Karpas-422 (cell line): ENCODE measurements around the gene NANOG. TPM values are rescaled to one million over a fixed set of nuclear protein-coding genes. Genes with fewer than 3 reads are reported as not detected.
"Not testable (repeated sequence)": the region's sequence is repeated elsewhere in the genome, so short reads cannot be mapped to it uniquely, and the experiment has no call there.

Experiments used
- DNase-seq: peaks from one replicate; pipeline ENCODE4 v3.0.0-alpha.2; 2015
- H2AFZ ChIP-seq: fragments of 200-600 bp; sonication (generic); 2 replicates; pipeline ENCODE4 v1.6.1; 2014; ENCODE audit warnings: antibody characterized with exemption, low read length, mixed read lengths
- H3K27ac ChIP-seq: fragments of 200-600 bp; sonication (generic); 2 replicates; pipeline ENCODE4 v1.5.1; 2014; ENCODE audit warnings: mild to moderate bottlenecking, low read length, moderate library complexity
- H3K27me3 ChIP-seq: fragments of 200-600 bp; sonication (generic); 2 replicates; pipeline ENCODE4 v1.6.1; 2014; ENCODE audit warnings: low read length, mixed read lengths
- H3K36me3 ChIP-seq: fragments of 200-600 bp; sonication (generic); 2 replicates; pipeline ENCODE4 v1.6.1; 2014; ENCODE audit warnings: low read length, mixed read lengths; ENCODE audit not compliant: insufficient read depth
- H3K4me1 ChIP-seq: fragments of 200-600 bp; sonication (generic); 2 replicates; pipeline ENCODE4 v1.6.1; 2014; ENCODE audit warnings: mild to moderate bottlenecking, low read length, mixed read lengths
- H3K4me2 ChIP-seq: fragments of 200-600 bp; sonication (generic); 2 replicates; pipeline ENCODE4 v1.6.1; 2014; ENCODE audit warnings: low read length, low read depth, mild to moderate bottlenecking; ENCODE audit not compliant: poor library complexity, severe bottlenecking
- H3K4me3 ChIP-seq: fragments of 200-600 bp; sonication (generic); 2 replicates; pipeline ENCODE4 v1.5.1; 2014; ENCODE audit warnings: mild to moderate bottlenecking, antibody characterized with exemption, low read length, mixed read lengths
- H3K79me2 ChIP-seq: fragments of 200-600 bp; sonication (generic); 2 replicates; pipeline ENCODE4 v1.6.1; 2014; ENCODE audit warnings: mild to moderate bottlenecking, low read length, mixed read lengths
- H3K9ac ChIP-seq: fragments of 200-600 bp; sonication (generic); 2 replicates; pipeline ENCODE4 v1.6.0; 2014; ENCODE audit warnings: low read length
- H3K9me2 ChIP-seq: fragments of 200-600 bp; sonication (generic), shearing (Covaris generic); replicated peaks from 2 replicates; pipeline ENCODE4 v1.6.0; 2014; ENCODE audit warnings: mild to moderate bottlenecking, low read length, moderate library complexity; ENCODE audit not compliant: insufficient read depth
- H3K9me3 ChIP-seq: fragments of 300-700, 200-600 bp; sonication (generic); 2 replicates; pipeline ENCODE4 v1.6.1; 2014; ENCODE audit warnings: low read length, mixed read lengths
- H4K20me1 ChIP-seq: fragments of 200-600 bp; sonication (generic); 2 replicates; pipeline ENCODE4 v1.6.1; 2014; ENCODE audit warnings: mild to moderate bottlenecking, antibody characterized with exemption, low read length, low read depth; ENCODE audit not compliant: insufficient read depth
- total RNA-seq: library from RNA; depleted of rRNA; stranded (reverse); fragments of >200 nt; shearing (Covaris generic); gene quantifications from 2 replicates; pipeline ENCODE4 v1.2.3, GENCODE V29; 2014; ENCODE audit warnings: low replicate concordance

Gene NANOG
- total RNA-seq, 1 experiment from 2014 or later: not detected

DNA sequence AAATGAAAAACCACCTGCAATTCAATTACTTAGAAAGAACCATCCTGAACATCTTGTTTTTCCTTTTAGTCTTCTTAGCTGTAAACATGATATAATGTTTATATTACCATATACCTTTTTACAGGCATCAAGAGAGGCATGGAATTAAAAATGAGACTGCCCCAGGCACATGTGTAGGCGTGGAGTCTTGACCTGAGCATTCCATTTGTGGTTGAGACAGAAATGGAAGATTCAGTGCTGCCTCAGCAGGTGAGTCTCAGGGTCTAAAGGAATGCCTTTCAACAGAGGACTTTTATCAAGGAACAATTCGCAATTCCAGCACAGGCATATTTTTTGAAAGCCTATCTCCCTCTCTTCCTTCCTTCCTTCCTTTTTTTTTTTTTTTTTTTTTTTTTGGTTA is 32.2 kb upstream of the NANOG start:
- Histone ChIP-seq H3K27ac (no peak overlapping the region), H3K36me3 (no peaks in the 10 kb centered on the region), H2AFZ (no peak overlapping the region), H3K9ac (no peak overlapping the region), H3K79me2 (no peaks in the 10 kb centered on the region), H3K4me2 (no peak overlapping the region), H3K9me2 (no peaks in the 10 kb centered on the region), H3K4me1 (no peaks in the 10 kb centered on the region), H3K27me3 (no peaks in the 10 kb centered on the region), H3K9me3 (no peaks in the 10 kb centered on the region), H4K20me1 (no peaks in the 10 kb centered on the region), H3K4me3 (no peak overlapping the region)
- DNase-seq: no peak

- Histone ChIP-seq H3K36me3 (no peaks in the 10 kb centered on the region), H3K79me2 (no peaks in the 10 kb centered on the region), H3K4me3 (no peak overlapping the region), H3K4me1 (no peaks in the 10 kb centered on the region), H4K20me1 (no peaks in the 10 kb centered on the region), H3K4me2 (no peak overlapping the region), H2AFZ (no peak overlapping the region), H3K27ac (no peak overlapping the region), H3K9me2 (no peaks in the 10 kb centered on the region), H3K9me3 (no peaks in the 10 kb centered on the region), H3K9ac (no peak overlapping the region), H3K27me3 (no peaks in the 10 kb centered on the region)
- no peak for DNase-seq
Measured at GRCh38 chr12:7758766-7759140, 30.4 kb upstream of the NANOG start.

GRCh38 chr12:7769999-7770398 is 19.2 kb upstream of the NANOG start:
- no peak overlapping the region for H2AFZ ChIP-seq
- no peaks in the 10 kb centered on the region for H3K9me2 ChIP-seq
- H4K20me1 ChIP-seq: no peaks in the 10 kb centered on the region
- H3K27me3 ChIP-seq: no peaks in the 10 kb centered on the region
- H3K4me1 ChIP-seq: no peaks in the 10 kb centered on the region
- no peaks in the 10 kb centered on the region for H3K36me3 ChIP-seq
- H3K9ac ChIP-seq: no peak overlapping the region
- H3K4me3 ChIP-seq: no peak overlapping the region
- no peaks in the 10 kb centered on the region for H3K9me3 ChIP-seq
- no peaks in the 10 kb centered on the region for H3K79me2 ChIP-seq
- no peak for DNase-seq
- no peak overlapping the region for H3K27ac ChIP-seq
- H3K4me2 ChIP-seq: no peak overlapping the region

DNA sequence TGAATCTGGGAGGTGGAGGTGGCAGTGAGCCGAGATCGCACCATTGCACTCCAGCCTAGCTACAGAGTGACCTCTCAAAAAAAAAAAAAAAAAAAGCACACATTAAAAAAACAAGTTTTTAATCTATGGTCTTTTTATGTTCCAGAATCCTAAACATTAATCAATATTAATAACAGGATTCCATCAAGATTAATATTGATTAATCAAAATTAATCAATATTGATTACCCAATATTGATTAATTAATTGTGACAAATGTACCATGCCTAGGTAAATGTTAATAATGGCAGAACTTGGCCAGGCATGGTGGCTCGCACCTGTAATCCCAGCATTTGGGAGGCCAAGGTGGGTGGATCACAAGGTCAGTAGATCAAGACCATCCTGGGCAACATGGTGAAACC is 7.9 kb upstream of the NANOG start:
- no peaks in the 10 kb centered on the region for H3K36me3 ChIP-seq
- no peaks in the 10 kb centered on the region for H3K9me3 ChIP-seq
- no peaks in the 10 kb centered on the region for H4K20me1 ChIP-seq
- no peak overlapping the region for H3K9ac ChIP-seq
- no peaks in the 10 kb centered on the region for H3K27me3 ChIP-seq
- no peak overlapping the region for H2AFZ ChIP-seq
- no peak overlapping the region for H3K27ac ChIP-seq
- no peaks in the 10 kb centered on the region for H3K9me2 ChIP-seq
- no peak overlapping the region for H3K4me2 ChIP-seq
- no peak for DNase-seq
- H3K4me3 ChIP-seq: no peak overlapping the region
- H3K4me1 ChIP-seq: no peaks in the 10 kb centered on the region
- no peaks in the 10 kb centered on the region for H3K79me2 ChIP-seq

GRCh38 chr12:7782055-7782454 is 7.1 kb upstream of the NANOG start:
- Histone ChIP-seq H3K4me1 (no peaks in the 10 kb centered on the region), H2AFZ (no peak overlapping the region), H3K9me2 (no peaks in the 10 kb centered on the region)

GRCh38 chr12:7783433-7783832 is 5.8 kb upstream of the NANOG start:
- H3K9me3 ChIP-seq: not testable (repeated sequence)

More at GRCh38 chr12:7782055-7782454, 7.1 kb upstream of the NANOG start:
- Histone ChIP-seq H3K79me2 (no peaks in the 10 kb centered on the region), H3K27me3 (no peaks in the 10 kb centered on the region), H3K36me3 (no peaks in the 10 kb centered on the region), H3K4me3 (no peak overlapping the region), H3K4me2 (no peak overlapping the region), H3K9ac (no peak overlapping the region), H3K27ac (no peak overlapping the region), H3K9me3 (no peaks in the 10 kb centered on the region), H4K20me1 (no peaks in the 10 kb centered on the region)
- no peak for DNase-seq

GRCh38 chr12:7784701-7785100 is 4.5 kb upstream of the NANOG start:
- Histone ChIP-seq H4K20me1 (no peaks in the 10 kb centered on the region), H3K4me2 (no peak overlapping the region), H3K9me3 (no peaks in the 10 kb centered on the region), H3K4me3 (no peak overlapping the region), H2AFZ (no peak overlapping the region), H3K9me2 (no peaks in the 10 kb centered on the region), H3K36me3 (no peaks in the 10 kb centered on the region), H3K27ac (no peak overlapping the region), H3K9ac (no peak overlapping the region), H3K4me1 (no peaks in the 10 kb centered on the region), H3K27me3 (no peaks in the 10 kb centered on the region), H3K79me2 (no peaks in the 10 kb centered on the region)
- DNase-seq: no peak

More at GRCh38 chr12:7783433-7783832, 5.8 kb upstream of the NANOG start:
- not testable (repeated sequence) for H3K4me2 ChIP-seq, H3K27me3 ChIP-seq, H4K20me1 ChIP-seq, H3K9ac ChIP-seq, DNase-seq, H3K79me2 ChIP-seq, H3K36me3 ChIP-seq, H3K9me2 ChIP-seq, H3K4me3 ChIP-seq, H3K27ac ChIP-seq, H3K4me1 ChIP-seq, H2AFZ ChIP-seq

DNA sequence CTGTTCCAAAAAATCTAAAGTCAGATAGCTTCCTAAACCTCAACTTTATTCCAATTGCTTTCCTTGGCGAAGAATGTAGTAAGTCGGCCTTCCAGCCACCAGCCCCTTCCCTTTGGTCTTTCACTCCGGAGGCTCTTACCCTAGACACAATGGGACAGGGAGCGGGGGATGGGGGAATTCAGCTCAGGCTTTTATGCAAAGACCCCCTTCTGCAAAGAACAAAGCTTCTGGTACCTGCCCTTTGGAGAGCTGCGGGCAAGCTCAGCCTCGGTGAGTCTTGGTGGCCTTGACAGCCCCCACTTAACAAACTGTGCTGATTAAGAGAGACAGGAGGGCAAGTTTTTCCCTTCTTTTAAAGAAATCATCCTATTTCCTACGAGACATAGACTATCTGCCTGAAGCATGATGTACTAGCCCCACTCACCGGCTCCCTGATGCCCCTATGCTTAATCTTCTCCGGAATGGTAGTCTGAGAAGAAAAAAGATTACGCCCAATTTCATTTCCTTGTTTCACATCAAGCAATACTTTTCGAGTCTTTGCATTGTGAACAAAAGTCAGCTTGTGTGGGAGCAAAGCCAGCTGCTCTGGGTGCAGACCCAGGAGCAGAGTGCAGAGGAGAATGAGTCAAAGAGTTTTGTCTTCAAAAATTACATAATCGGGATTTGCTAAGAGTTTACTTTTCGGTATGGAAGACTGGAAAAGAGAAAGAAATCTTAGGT is 1.5 kb upstream of the NANOG start:
- Histone ChIP-seq H3K9me2 (no peaks in the 10 kb centered on the region), H3K9ac (no peak overlapping the region), H3K9me3 (no peaks in the 10 kb centered on the region), H2AFZ (no peak overlapping the region), H3K4me3 (no peak overlapping the region), H3K4me1 (no peaks in the 10 kb centered on the region), H3K4me2 (no peak overlapping the region), H3K27ac (no peak overlapping the region), H4K20me1 (no peaks in the 10 kb centered on the region), H3K27me3 (no peaks in the 10 kb centered on the region), H3K36me3 (no peaks in the 10 kb centered on the region), H3K79me2 (no peaks in the 10 kb centered on the region)
- DNase-seq: no peak
